ENCODE measurements around the gene MTREX.

MTREX gene

GRCh38 chr5:55441954-55442353 lies 134.2 kb downstream of the MTREX start:
- DNase-seq (ENCODE audit: low spot score), result no peak
- TF ChIP-seq, protein P1, sequence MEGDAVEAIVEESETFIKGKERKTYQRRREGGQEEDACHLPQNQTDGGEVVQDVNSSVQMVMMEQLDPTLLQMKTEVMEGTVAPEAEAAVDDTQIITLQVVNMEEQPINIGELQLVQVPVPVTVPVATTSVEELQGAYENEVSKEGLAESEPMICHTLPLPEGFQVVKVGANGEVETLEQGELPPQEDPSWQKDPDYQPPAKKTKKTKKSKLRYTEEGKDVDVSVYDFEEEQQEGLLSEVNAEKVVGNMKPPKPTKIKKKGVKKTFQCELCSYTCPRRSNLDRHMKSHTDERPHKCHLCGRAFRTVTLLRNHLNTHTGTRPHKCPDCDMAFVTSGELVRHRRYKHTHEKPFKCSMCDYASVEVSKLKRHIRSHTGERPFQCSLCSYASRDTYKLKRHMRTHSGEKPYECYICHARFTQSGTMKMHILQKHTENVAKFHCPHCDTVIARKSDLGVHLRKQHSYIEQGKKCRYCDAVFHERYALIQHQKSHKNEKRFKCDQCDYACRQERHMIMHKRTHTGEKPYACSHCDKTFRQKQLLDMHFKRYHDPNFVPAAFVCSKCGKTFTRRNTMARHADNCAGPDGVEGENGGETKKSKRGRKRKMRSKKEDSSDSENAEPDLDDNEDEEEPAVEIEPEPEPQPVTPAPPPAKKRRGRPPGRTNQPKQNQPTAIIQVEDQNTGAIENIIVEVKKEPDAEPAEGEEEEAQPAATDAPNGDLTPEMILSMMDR (IDR thresholded peaks at IDR 0.05; ENCODE audit: poor library complexity, severe bottlenecking), result no peak
- H3K4me1 ChIP-seq (ENCODE audit: insufficient read depth, poor library complexity, severe bottlenecking), result peaks cover 17% of the 10 kb centered on the region
- H3K9me3 ChIP-seq (ENCODE audit: severe bottlenecking), result no peaks in the 10 kb centered on the region
- ATAC-seq (ENCODE audit: low read depth), result no peak
- H3K36me3 ChIP-seq (ENCODE audit: low read depth), result no peaks in the 10 kb centered on the region
- H3K4me3 ChIP-seq (ENCODE audit: severe bottlenecking), result no peak overlapping the region
- no peak overlapping the region for H3K27ac ChIP-seq (ENCODE audit: poor library complexity, severe bottlenecking)
- H3K27me3 ChIP-seq (ENCODE audit: insufficient read depth, poor library complexity, severe bottlenecking), result no peaks in the 10 kb centered on the region

- TF ChIP-seq, protein P1 (IDR thresholded peaks at IDR 0.05; ENCODE audit: poor library complexity, severe bottlenecking), result no peak
- DNase-seq (ENCODE audit: low spot score), result no peak
- H3K27me3 ChIP-seq (ENCODE audit: insufficient read depth, poor library complexity, severe bottlenecking), result no peaks in the 10 kb centered on the region
- H3K27ac ChIP-seq (ENCODE audit: poor library complexity, severe bottlenecking), result no peak overlapping the region
- H3K4me1 ChIP-seq (ENCODE audit: insufficient read depth, poor library complexity, severe bottlenecking), result no peaks in the 10 kb centered on the region
- ATAC-seq (ENCODE audit: low read depth), result no peak
- H3K36me3 ChIP-seq (ENCODE audit: low read depth), result no peaks in the 10 kb centered on the region
- H3K9me3 ChIP-seq (ENCODE audit: severe bottlenecking), result no peaks in the 10 kb centered on the region
- H3K4me3 ChIP-seq (ENCODE audit: severe bottlenecking), result no peak overlapping the region
Observed at GRCh38 chr5:55445791-55446190, 138.0 kb downstream of the MTREX start.

GRCh38 chr5:55446640-55447351 lies 139.0 kb downstream of the MTREX start:
- Histone ChIP-seq H3K4me1 (ENCODE audit: insufficient read depth, poor library complexity, severe bottlenecking) (no peaks in the 10 kb centered on the region), H3K36me3 (ENCODE audit: low read depth) (no peaks in the 10 kb centered on the region), H3K27ac (ENCODE audit: poor library complexity, severe bottlenecking) (no peak overlapping the region), H3K9me3 (ENCODE audit: severe bottlenecking) (no peaks in the 10 kb centered on the region), H3K27me3 (ENCODE audit: insufficient read depth, poor library complexity, severe bottlenecking) (no peaks in the 10 kb centered on the region), H3K4me3 (ENCODE audit: severe bottlenecking) (no peak overlapping the region)
- ATAC-seq (ENCODE audit: low read depth) (no peak), DNase-seq (ENCODE audit: low spot score) (no peak)
- TF ChIP-seq, protein P1 (IDR thresholded peaks at IDR 0.05; ENCODE audit: poor library complexity, severe bottlenecking), result no peak

DNA sequence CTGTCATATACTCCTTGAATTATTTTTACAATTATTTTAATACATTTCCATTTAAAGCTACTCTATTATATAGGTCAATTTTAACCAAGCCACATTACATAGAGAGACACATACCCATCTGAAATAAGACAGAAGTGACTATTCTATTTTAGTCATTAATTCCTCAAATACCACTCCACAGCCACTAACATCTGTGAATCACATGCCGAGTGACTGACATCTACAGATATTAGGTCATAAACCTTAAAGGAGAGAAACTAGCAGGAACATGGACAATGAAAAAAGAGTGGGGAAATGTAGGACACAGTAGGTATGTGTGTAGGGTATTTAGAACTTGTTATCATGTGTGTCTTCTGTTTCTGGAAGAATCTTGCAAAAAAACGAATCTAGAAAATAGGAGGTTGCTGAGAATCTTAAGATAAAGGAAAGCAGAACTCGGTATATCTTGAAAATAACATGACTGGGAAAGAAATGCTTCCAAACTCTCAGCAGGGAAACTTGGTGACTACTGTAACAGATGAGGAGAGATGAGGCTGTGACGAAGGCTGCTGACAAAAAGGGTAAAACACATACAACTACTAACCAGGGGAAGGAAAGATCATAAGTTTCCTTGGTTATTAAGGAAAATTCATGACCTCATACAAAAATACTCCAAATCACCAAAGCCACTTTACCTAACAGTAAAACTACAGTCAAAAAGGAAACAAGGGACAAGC lies 142.4 kb downstream of the MTREX start:
- ATAC-seq (ENCODE audit: low read depth) (peak; percentile 38; the same call in 1 of the 3 replicates), DNase-seq (ENCODE audit: low spot score) (no peak)
- H3K27me3 ChIP-seq (ENCODE audit: insufficient read depth, poor library complexity, severe bottlenecking), result no peaks in the 10 kb centered on the region
- no peaks in the 10 kb centered on the region for H3K9me3 ChIP-seq (ENCODE audit: severe bottlenecking)
- no peak overlapping the region for H3K4me3 ChIP-seq (ENCODE audit: severe bottlenecking)
- H3K27ac ChIP-seq (ENCODE audit: poor library complexity, severe bottlenecking), result no peak overlapping the region
- TF ChIP-seq, protein P1 (IDR thresholded peaks at IDR 0.05; ENCODE audit: poor library complexity, severe bottlenecking), result no peak
- no peaks in the 10 kb centered on the region for H3K4me1 ChIP-seq (ENCODE audit: insufficient read depth, poor library complexity, severe bottlenecking)
- no peaks in the 10 kb centered on the region for H3K36me3 ChIP-seq (ENCODE audit: low read depth)

GRCh38 chr5:55451976-55452375 lies 144.2 kb downstream of the MTREX start:
- ATAC-seq (ENCODE audit: low read depth), result no peak
- no peaks in the 10 kb centered on the region for H3K9me3 ChIP-seq (ENCODE audit: severe bottlenecking)

More at GRCh38 chr5:55451976-55452375, 144.2 kb downstream of the MTREX start:
- peaks cover 10% of the 10 kb centered on the region for H3K4me1 ChIP-seq (ENCODE audit: insufficient read depth, poor library complexity, severe bottlenecking)
- TF ChIP-seq, protein P1 (IDR thresholded peaks at IDR 0.05; ENCODE audit: poor library complexity, severe bottlenecking), result no peak
- no peaks in the 10 kb centered on the region for H3K27me3 ChIP-seq (ENCODE audit: insufficient read depth, poor library complexity, severe bottlenecking)
- H3K36me3 ChIP-seq (ENCODE audit: low read depth), result no peaks in the 10 kb centered on the region
- no peak overlapping the region for H3K4me3 ChIP-seq (ENCODE audit: severe bottlenecking)
- DNase-seq (ENCODE audit: low spot score), result no peak
- no peak overlapping the region for H3K27ac ChIP-seq (ENCODE audit: poor library complexity, severe bottlenecking)
